Measurements from ENCODE around the gene A1BG.

Gene A1BG

GRCh38 chr19:58368561-58369360 is 15.5 kb upstream of the A1BG start:
- Histone ChIP-seq H2BK15ac (ENCODE audit: low read length) (no peak overlapping the region), H3K4ac (ENCODE audit: low read length) (no peak overlapping the region), H3K4me1 (ENCODE audit: control insufficient read depth in 2 of 2, insufficient read depth in 1 of 2, low read depth in 1 of 2, low read length in 2 of 2) (no peaks in the 10 kb centered on the region), H2BK12ac (ENCODE audit: low read length) (no peak overlapping the region), H2BK120ac (ENCODE audit: low read depth, low read length) (no peak overlapping the region), H4K91ac (ENCODE audit: low read depth, low read length, poor library complexity) (no peak overlapping the region), H3K27me3 (ENCODE audit: control insufficient read depth in 3 of 3, insufficient read depth in 3 of 3, low read depth in 1 of 3, low read length in 3 of 3) (no peaks in the 10 kb centered on the region), H3K14ac (ENCODE audit: low read length) (no peak overlapping the region), H3K9me3 (replicated peaks in 1 of 2; ENCODE audit: control insufficient read depth in 2 of 2, insufficient read depth in 1 of 2, low read depth in 1 of 2, low read length in 2 of 2) (no peaks in the 10 kb centered on the region), H3K27ac (replicated peaks; ENCODE audit: low read length) (no peak overlapping the region), H3K36me3 (replicated peaks in 1 of 2; ENCODE audit: control insufficient read depth in 2 of 2, insufficient read depth in 2 of 2, low read length in 2 of 2) (peaks cover 8 to 17% of the 10 kb centered on the region in 2 donors), H3K4me3 (ENCODE audit: low read length in 2 of 2) (no peak overlapping the region), H3K9ac (ENCODE audit: low read depth, low read length, poor library complexity) (no peak overlapping the region), H2AFZ (ENCODE audit: low read length) (no peak overlapping the region), H3K4me2 (ENCODE audit: insufficient read depth, low read length, poor library complexity, severe bottlenecking) (no peak overlapping the region), H2AK5ac (ENCODE audit: low read depth, low read length) (no peak overlapping the region), H2BK5ac (ENCODE audit: low read length) (no peak overlapping the region), H4K8ac (ENCODE audit: low read depth, low read length) (no peak overlapping the region), H3K18ac (ENCODE audit: low read length) (no peak overlapping the region), H3K23ac (ENCODE audit: low read depth, low read length, poor library complexity) (no peak overlapping the region), H3K79me1 (ENCODE audit: low read depth, low read length) (peaks cover 5% of the 10 kb centered on the region)
- DNase-seq (ENCODE audit: low spot score): no peak
- WGBS, 2 donors (ENCODE audit: extremely low coverage in 2 of 2, insufficient read length in 2 of 2, insufficient replicate concordance in 1 of 2): no CpG with 5 or more reads among the region's 68 CpGs

- Histone ChIP-seq H4K91ac (ENCODE audit: low read depth, low read length, poor library complexity) (no peak overlapping the region), H3K18ac (ENCODE audit: low read length) (no peak overlapping the region), H3K23ac (ENCODE audit: low read depth, low read length, poor library complexity) (peak overlapping the region; percentile 31), H2BK120ac (ENCODE audit: low read depth, low read length) (no peak overlapping the region), H2BK5ac (ENCODE audit: low read length) (no peak overlapping the region), H2AK5ac (ENCODE audit: low read depth, low read length) (no peak overlapping the region), H3K27ac (replicated peaks; ENCODE audit: low read length) (no peak overlapping the region), H3K4me3 (ENCODE audit: low read length in 2 of 2) (no peak overlapping the region), H4K8ac (ENCODE audit: low read depth, low read length) (no peak overlapping the region), H2BK15ac (ENCODE audit: low read length) (no peak overlapping the region), H3K4me1 (ENCODE audit: control insufficient read depth in 2 of 2, insufficient read depth in 1 of 2, low read depth in 1 of 2, low read length in 2 of 2) (no peaks in the 10 kb centered on the region), H2AFZ (ENCODE audit: low read length) (no peak overlapping the region), H3K36me3 (replicated peaks in 1 of 2; ENCODE audit: control insufficient read depth in 2 of 2, insufficient read depth in 2 of 2, low read length in 2 of 2) (peaks cover 8 to 17% of the 10 kb centered on the region in 2 donors), H3K9ac (ENCODE audit: low read depth, low read length, poor library complexity) (no peak overlapping the region), H3K4ac (ENCODE audit: low read length) (no peak overlapping the region), H3K9me3 (replicated peaks in 1 of 2; ENCODE audit: control insufficient read depth in 2 of 2, insufficient read depth in 1 of 2, low read depth in 1 of 2, low read length in 2 of 2) (no peaks in the 10 kb centered on the region), H3K79me1 (ENCODE audit: low read depth, low read length) (peaks cover 5% of the 10 kb centered on the region), H2BK12ac (ENCODE audit: low read length) (no peak overlapping the region), H3K14ac (ENCODE audit: low read length) (no peak overlapping the region), H3K27me3 (ENCODE audit: control insufficient read depth in 3 of 3, insufficient read depth in 3 of 3, low read depth in 1 of 3, low read length in 3 of 3) (no peaks in the 10 kb centered on the region), H3K4me2 (ENCODE audit: insufficient read depth, low read length, poor library complexity, severe bottlenecking) (no peak overlapping the region)
- DNase-seq (ENCODE audit: low spot score): no peak
- WGBS, 2 donors (ENCODE audit: extremely low coverage in 2 of 2, insufficient read length in 2 of 2, insufficient replicate concordance in 1 of 2): no CpG with 5 or more reads among the region's 106 CpGs
Measured at GRCh38 chr19:58367698-58368454, 14.6 kb upstream of the A1BG start.

GRCh38 chr19:58366585-58367430 is 13.5 kb upstream of the A1BG start:
- Histone ChIP-seq H3K4me3 (ENCODE audit: low read length in 2 of 2) (no peak overlapping the region), H3K4me1 (ENCODE audit: control insufficient read depth in 2 of 2, insufficient read depth in 1 of 2, low read depth in 1 of 2, low read length in 2 of 2) (no peaks in the 10 kb centered on the region), H2AK5ac (ENCODE audit: low read depth, low read length) (no peak overlapping the region), H3K36me3 (replicated peaks in 1 of 2; ENCODE audit: control insufficient read depth in 2 of 2, insufficient read depth in 2 of 2, low read length in 2 of 2) (peaks cover 8 to 17% of the 10 kb centered on the region in 2 donors), H3K9ac (ENCODE audit: low read depth, low read length, poor library complexity) (no peak overlapping the region), H3K9me3 (replicated peaks in 1 of 2; ENCODE audit: control insufficient read depth in 2 of 2, insufficient read depth in 1 of 2, low read depth in 1 of 2, low read length in 2 of 2) (no peaks in the 10 kb centered on the region), H3K4ac (ENCODE audit: low read length) (no peak overlapping the region), H3K79me1 (ENCODE audit: low read depth, low read length) (peaks cover 10% of the 10 kb centered on the region), H3K18ac (ENCODE audit: low read length) (no peak overlapping the region), H4K91ac (ENCODE audit: low read depth, low read length, poor library complexity) (no peak overlapping the region), H2BK12ac (ENCODE audit: low read length) (no peak overlapping the region), H4K8ac (ENCODE audit: low read depth, low read length) (peak overlapping the region; percentile 65), H3K27ac (replicated peaks; ENCODE audit: low read length) (no peak overlapping the region), H3K23ac (ENCODE audit: low read depth, low read length, poor library complexity) (peak overlapping the region; percentile 43), H2BK15ac (ENCODE audit: low read length) (no peak overlapping the region), H2BK120ac (ENCODE audit: low read depth, low read length) (no peak overlapping the region), H3K4me2 (ENCODE audit: insufficient read depth, low read length, poor library complexity, severe bottlenecking) (no peak overlapping the region), H2AFZ (ENCODE audit: low read length) (no peak overlapping the region), H2BK5ac (ENCODE audit: low read length) (no peak overlapping the region), H3K27me3 (ENCODE audit: control insufficient read depth in 3 of 3, insufficient read depth in 3 of 3, low read depth in 1 of 3, low read length in 3 of 3) (no peaks in the 10 kb centered on the region), H3K14ac (ENCODE audit: low read length) (no peak overlapping the region)
- no peak for DNase-seq (ENCODE audit: low spot score)
- no CpG with 5 or more reads among the region's 32 CpGs for WGBS, 2 donors (ENCODE audit: extremely low coverage in 2 of 2, insufficient read length in 2 of 2, insufficient replicate concordance in 1 of 2)
